Sigmoid colon (tissue), 7 donors: ENCODE data around the gene PITPNM2. TPM values are rescaled to one million over a fixed set of nuclear protein-coding genes. Genes with fewer than 3 reads are reported as not detected.

Experiments used
- DNase-seq: peaks from one replicate; pipeline ENCODE4 v3.0.0-alpha.2; 2019
- H3K27ac ChIP-seq, 4 donors: fragments of 200-600 bp; sonication (generic); one replicate each; pipeline ENCODE4 v1.5.1; 2016 to 2019; ENCODE audit warnings: mild to moderate bottlenecking in 1 of 4
- H3K27me3 ChIP-seq, 3 donors: fragments of 200-600 bp; sonication (generic); one replicate each; pipeline ENCODE4 v1.5.1; 2019; ENCODE audit warnings: mild to moderate bottlenecking in 1 of 3
- H3K36me3 ChIP-seq, 4 donors: fragments of 200-600 bp; sonication (generic); one replicate each; pipeline ENCODE4 v1.5.1; 2016 to 2019
- H3K4me1 ChIP-seq, 4 donors: fragments of 200-600 bp; sonication (generic); one replicate each; pipeline ENCODE4 v1.5.1; 2017 to 2019
- H3K4me3 ChIP-seq, 4 donors: fragments of 200-600 bp; sonication (generic); one replicate each; pipeline ENCODE4 v1.5.1; 2017 to 2019; ENCODE audit warnings: mild to moderate bottlenecking in 2 of 4, moderate library complexity in 1 of 4
- H3K9me3 ChIP-seq, 4 donors: fragments of 200-600 bp in 3 of 4; sonication (generic) in 3 of 4; one replicate each; pipeline versions ENCODE4 v1.5.1 to v1.6.1; 2013 to 2019
- CTCF ChIP-seq, 4 experiments: fragments of 450-650 bp in 3 of 4; fragments of 200-600 bp in 1 of 4; IDR thresholded peaks; one replicate each; pipeline ENCODE4 v1.5.1; 2016 to 2019; ENCODE audit warnings: antibody characterized with exemption in 4 of 4, mild to moderate bottlenecking in 3 of 4, moderate library complexity in 2 of 4
- EP300 ChIP-seq, 4 donors: sonication (generic); formaldehyde crosslinking; IDR thresholded peaks; one replicate each; pipeline ENCODE4 v1.6.1; 2017; ENCODE audit warnings: antibody characterized with exemption in 4 of 4
- POLR2A ChIP-seq, 2 donors: fragments of 450-650 bp; IDR thresholded peaks; one replicate each; pipeline ENCODE4 v1.6.1; 2016; ENCODE audit warnings: antibody characterized with exemption in 2 of 2, mild to moderate bottlenecking in 2 of 2, moderate library complexity in 2 of 2
- POLR2AphosphoS5 ChIP-seq, 4 donors: sonication (generic); formaldehyde crosslinking; IDR thresholded peaks; one replicate each; pipeline ENCODE4 v1.6.1; 2017; ENCODE audit warnings: antibody characterized with exemption in 4 of 4
- WGBS, 2 donors: extraction: QIAGEN DNeasy Blood & Tissue Kit; methylation state at CpG; one replicate each; pipeline ENCODE4 v1.1.7; 2013; 5-methylcytosine and 5-hydroxymethylcytosine counted together
- intact Hi-C: fragments of 100-400 bp; cut with DNase I; formaldehyde crosslinking; loops from one replicate; pipeline ENCODE4 v1.15.1; 2023
- polyA plus RNA-seq, 3 donors: library from polyadenylated mRNA; stranded (reverse); fragments of 200-250 nt; gene quantifications; one replicate each; pipeline ENCODE4 v1.2.3, GENCODE V29; 2013
- total RNA-seq, 4 donors: library from RNA; depleted of rRNA; stranded (reverse); fragments of >200 nt; gene quantifications; one replicate each; pipeline ENCODE4 v1.1.0, GENCODE V29; 2016
- donor health status: healthy with polysubstance abuse.
- donor health status: Bipolar disorder and iron deficiency.
- donor health status: healthy.

PITPNM2 gene
- total and polyA plus RNA-seq, 7 donors, result 1.8 to 19.5 (median 6.6) TPM

DNA sequence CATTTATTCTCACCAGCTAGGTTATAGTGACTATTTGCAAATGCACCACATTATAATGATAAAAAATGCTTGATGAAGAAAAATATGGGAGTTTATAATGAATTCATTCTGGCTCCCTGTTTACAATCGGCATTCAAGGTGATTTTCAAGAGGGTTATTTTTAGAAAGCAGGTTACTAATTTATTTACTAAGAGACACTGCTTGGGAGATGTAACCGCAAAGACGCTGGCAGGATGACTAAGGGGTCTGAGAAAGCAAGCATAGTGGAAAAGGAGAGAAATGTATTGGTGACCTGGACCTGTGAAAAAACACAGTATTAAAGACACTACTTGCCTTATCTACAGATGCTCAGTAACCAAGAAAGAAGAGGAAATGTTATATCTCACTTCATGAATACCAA, 13.3 kb upstream of the PITPNM2 start:
- intact Hi-C loops, result loop anchor here (5.0 kb wide), 1 partner anchor 58 kb away; no protein-coding TSS in a partner anchor
- 88 to 92% methylated on average over 3 of the region's 3 CpGs for WGBS, 2 donors

GRCh38 chr12:123163227-123163626, 12.3 kb upstream of the PITPNM2 start:
- DNase-seq, result no peak
- Histone ChIP-seq H3K36me3 (peaks cover 0 to 39% (median 12%) of the 10 kb centered on the region in 4 donors), H3K27ac (no peak overlapping the region), H3K4me1 (no peaks in the 10 kb centered on the region), H3K27me3 (no peaks in the 10 kb centered on the region), H3K4me3 (no peak overlapping the region), H3K9me3 (no peaks in the 10 kb centered on the region)
- intact Hi-C loops, result loop anchor here (5.0 kb wide), 1 partner anchor 59 kb away; no protein-coding TSS in a partner anchor
- TF ChIP-seq POLR2A (IDR thresholded peaks at IDR 0.05), result no peak
- 42 to 77% methylated on average over 3 of the region's 3 CpGs for WGBS, 2 donors

More for the DNA sequence above, 13.3 kb upstream of the PITPNM2 start:
- Histone ChIP-seq H3K27me3 (no peaks in the 10 kb centered on the region), H3K9me3 (no peaks in the 10 kb centered on the region), H3K36me3 (peaks cover 0 to 39% (median 12%) of the 10 kb centered on the region in 4 donors), H3K27ac (no peak overlapping the region), H3K4me1 (no peaks in the 10 kb centered on the region), H3K4me3 (no peak overlapping the region)
- no peak for TF ChIP-seq EP300 (IDR thresholded peaks at IDR 0.05)
- TF ChIP-seq POLR2AphosphoS5 (IDR thresholded peaks at IDR 0.05), result no peak
- TF ChIP-seq CTCF (IDR thresholded peaks at IDR 0.05), result no peak
- TF ChIP-seq POLR2A (IDR thresholded peaks at IDR 0.05), result no peak
- no peak for DNase-seq

DNA sequence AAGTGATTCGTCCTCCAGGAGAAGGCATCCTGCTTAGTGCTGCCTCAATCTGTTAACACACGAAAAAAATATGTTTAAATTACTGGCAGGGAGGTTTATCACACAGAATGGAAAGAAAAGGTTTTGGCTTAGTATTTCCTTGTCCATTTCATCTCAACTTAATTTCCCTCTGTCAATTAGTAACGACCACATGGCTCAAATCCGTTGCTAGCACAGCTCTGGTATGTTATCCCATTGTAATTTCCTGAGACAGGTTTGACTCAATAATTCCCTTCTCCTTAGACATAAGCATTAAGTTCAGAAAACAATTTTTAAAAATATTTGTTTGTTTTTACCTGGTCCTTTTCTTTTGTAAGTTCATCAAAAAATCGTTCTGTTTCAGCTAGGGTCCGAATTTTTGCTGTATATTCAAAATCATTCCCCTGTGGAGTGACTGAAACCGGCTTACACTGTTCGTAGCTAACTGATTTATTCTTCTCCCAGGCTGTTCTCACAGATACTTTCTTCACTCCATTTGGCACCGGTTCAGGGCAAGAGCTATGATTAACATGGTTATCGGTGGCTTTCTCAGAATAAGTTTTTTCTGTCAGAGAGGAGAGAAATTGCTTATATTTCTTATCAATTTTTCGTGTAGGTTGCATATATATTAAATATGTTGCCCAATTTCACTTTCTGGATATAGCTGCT, 10.1 kb upstream of the PITPNM2 start:
- intact Hi-C loops, result loop anchor here (5.0 kb wide), 1 partner anchor 61 kb away; no protein-coding TSS in a partner anchor
- DNase-seq, result no peak
- WGBS, 2 donors, result 74 to 85% methylated on average over 11 of the region's 11 CpGs
- no peaks in the 10 kb centered on the region for H3K4me1 ChIP-seq
- H3K36me3 ChIP-seq, result peaks cover 0 to 32% (median 9%) of the 10 kb centered on the region in 4 donors
- TF ChIP-seq EP300 (IDR thresholded peaks at IDR 0.05) (no peak), POLR2AphosphoS5 (IDR thresholded peaks at IDR 0.05) (no peak)
- no peaks in the 10 kb centered on the region for H3K27me3 ChIP-seq
- H3K9me3 ChIP-seq, result no peaks in the 10 kb centered on the region
- H3K27ac ChIP-seq, result no peak overlapping the region
- H3K4me3 ChIP-seq, result no peak overlapping the region

DNA sequence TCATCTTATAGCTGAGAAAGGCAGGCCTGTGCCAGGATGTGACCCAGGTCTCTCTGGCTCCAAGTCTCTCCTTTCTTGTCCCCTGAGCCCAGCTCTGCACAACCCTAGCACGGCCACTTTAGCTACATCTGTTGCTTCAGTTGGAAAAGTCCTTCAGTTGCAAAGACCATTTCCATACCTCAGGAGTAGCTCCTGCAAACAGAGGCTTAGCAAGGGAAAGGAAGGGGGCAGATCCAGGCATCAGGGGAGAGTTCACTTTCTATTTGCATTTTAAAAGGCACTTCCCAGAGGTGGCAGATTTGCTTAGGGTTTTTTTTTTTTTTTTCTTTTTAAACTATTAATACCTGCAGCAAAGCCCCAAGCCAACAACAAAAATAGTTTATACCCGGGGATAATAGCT, 3.0 kb upstream of the PITPNM2 start:
- no peak overlapping the region for H3K27ac ChIP-seq
- no peak overlapping the region for H3K4me3 ChIP-seq
- no peak for DNase-seq
- intact Hi-C loops, result loop anchor here (5.0 kb wide), 3 partner anchors 37 to 172 kb away; partner anchors contain the start of genes ARL6IP4, MPHOSPH9 and MTRFR
- no peaks in the 10 kb centered on the region for H3K27me3 ChIP-seq
- WGBS, 2 donors, result 77 to 81% methylated on average over 2 of the region's 2 CpGs
- H3K4me1 ChIP-seq, result peaks cover 0 to 24% (median 19%) of the 10 kb centered on the region in 4 donors
- no peaks in the 10 kb centered on the region for H3K9me3 ChIP-seq
- peaks cover 0 to 14% (median 0%) of the 10 kb centered on the region in 4 donors for H3K36me3 ChIP-seq
- no peak for TF ChIP-seq POLR2AphosphoS5 (IDR thresholded peaks at IDR 0.05)
- no peak for TF ChIP-seq POLR2A (IDR thresholded peaks at IDR 0.05)
- no peak for TF ChIP-seq EP300 (IDR thresholded peaks at IDR 0.05)
- TF ChIP-seq CTCF (IDR thresholded peaks at IDR 0.05), result no peak

DNA sequence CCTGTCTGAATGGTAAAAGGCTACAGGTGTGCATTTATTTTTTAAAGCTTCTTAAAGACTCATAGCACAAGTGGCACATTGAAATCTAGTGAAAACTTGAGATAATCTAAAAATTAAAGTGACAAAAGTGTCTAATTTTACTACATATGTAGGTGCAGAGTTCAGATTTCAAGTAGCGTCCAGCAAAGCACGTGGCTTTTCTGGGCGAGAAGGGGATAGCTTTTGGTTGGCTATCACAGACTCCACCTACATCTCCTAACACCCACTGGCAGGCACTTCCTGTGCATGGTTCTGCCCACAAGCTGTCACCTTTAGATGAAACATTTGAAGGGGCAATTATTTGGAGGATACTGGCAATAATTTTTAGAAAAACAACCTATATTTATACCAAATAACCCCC, 1.9 kb upstream of the PITPNM2 start:
- 71 to 77% methylated on average over 3 of the region's 3 CpGs for WGBS, 2 donors
- DNase-seq, result no peak
- no peaks in the 10 kb centered on the region for H3K27me3 ChIP-seq
- no peak overlapping the region for H3K27ac ChIP-seq
- no peaks in the 10 kb centered on the region for H3K9me3 ChIP-seq
- H3K36me3 ChIP-seq, result peaks cover 0 to 14% (median 0%) of the 10 kb centered on the region in 4 donors
- intact Hi-C loops, result loop anchor here (5.0 kb wide), 3 partner anchors 36 to 171 kb away; partner anchors contain the start of genes ARL6IP4, MPHOSPH9 and MTRFR
- H3K4me1 ChIP-seq, result peaks cover 0 to 33% (median 28%) of the 10 kb centered on the region in 4 donors
- H3K4me3 ChIP-seq, result no peak overlapping the region
- TF ChIP-seq POLR2A (IDR thresholded peaks at IDR 0.05), result no peak
- TF ChIP-seq POLR2AphosphoS5 (IDR thresholded peaks at IDR 0.05), result no peak
- TF ChIP-seq CTCF (IDR thresholded peaks at IDR 0.05), result no peak
